AG04449 (cell line): ENCODE results near the gene CST7.

Experiments used
- CTCF ChIA-PET: fragments of 350-600 bp; formaldehyde crosslinking; extraction: SDS; loops from one replicate; lab custom pipeline; 2021; ENCODE audit warnings: antibody characterized with exemption; lab: Yijun Ruan, JAX
- POLR2A ChIA-PET: fragments of 400-600, 350-600 bp; formaldehyde crosslinking; extraction: SDS; loops from one replicate; lab custom pipeline; 2020; ENCODE audit warnings: antibody characterized with exemption, inconsistent platforms; lab: Yijun Ruan, JAX
- DNase-seq: peaks from one replicate; pipeline ENCODE4 v3.0.0-alpha.2; 2010; ENCODE audit warnings: low read depth, low spot score
- H3K4me3 ChIP-seq: 2 replicates; pipeline ENCODE4 v1.5.1; 2011; ENCODE audit warnings: low read depth, mild to moderate bottlenecking, control low read depth, low read length
- TF ChIP-seq, protein P1 (sequence below): IDR thresholded peaks from one replicate; pipeline ENCODE4 v1.5.1; 2011; ENCODE audit warnings: mild to moderate bottlenecking, moderate library complexity, low read length, control low read depth, inconsistent platforms; ENCODE audit not compliant: insufficient read depth; ENCODE audit errors: missing control alignments

The CST7 gene

DNA sequence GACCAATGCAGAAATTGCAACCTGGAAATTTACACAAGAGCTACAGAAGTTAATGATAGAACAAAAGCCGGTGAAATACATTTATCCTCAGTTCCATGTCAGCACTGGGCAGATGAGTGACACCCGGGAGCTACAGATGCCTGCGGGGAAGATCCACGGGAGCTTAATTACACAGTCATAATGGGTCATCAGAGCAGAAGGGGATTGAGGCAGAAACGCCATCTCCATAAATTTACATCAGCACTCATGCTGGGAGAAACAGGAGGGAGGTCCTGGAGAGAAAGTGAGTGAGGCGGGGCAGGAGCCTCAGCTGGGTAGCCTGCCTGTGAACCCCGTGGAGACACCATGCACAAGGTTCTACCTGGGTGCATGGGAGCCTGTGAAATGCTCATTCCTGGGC is 37.6 kb upstream of the CST7 start:
- TF ChIP-seq, protein P1, sequence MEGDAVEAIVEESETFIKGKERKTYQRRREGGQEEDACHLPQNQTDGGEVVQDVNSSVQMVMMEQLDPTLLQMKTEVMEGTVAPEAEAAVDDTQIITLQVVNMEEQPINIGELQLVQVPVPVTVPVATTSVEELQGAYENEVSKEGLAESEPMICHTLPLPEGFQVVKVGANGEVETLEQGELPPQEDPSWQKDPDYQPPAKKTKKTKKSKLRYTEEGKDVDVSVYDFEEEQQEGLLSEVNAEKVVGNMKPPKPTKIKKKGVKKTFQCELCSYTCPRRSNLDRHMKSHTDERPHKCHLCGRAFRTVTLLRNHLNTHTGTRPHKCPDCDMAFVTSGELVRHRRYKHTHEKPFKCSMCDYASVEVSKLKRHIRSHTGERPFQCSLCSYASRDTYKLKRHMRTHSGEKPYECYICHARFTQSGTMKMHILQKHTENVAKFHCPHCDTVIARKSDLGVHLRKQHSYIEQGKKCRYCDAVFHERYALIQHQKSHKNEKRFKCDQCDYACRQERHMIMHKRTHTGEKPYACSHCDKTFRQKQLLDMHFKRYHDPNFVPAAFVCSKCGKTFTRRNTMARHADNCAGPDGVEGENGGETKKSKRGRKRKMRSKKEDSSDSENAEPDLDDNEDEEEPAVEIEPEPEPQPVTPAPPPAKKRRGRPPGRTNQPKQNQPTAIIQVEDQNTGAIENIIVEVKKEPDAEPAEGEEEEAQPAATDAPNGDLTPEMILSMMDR, result no peak
- no peak overlapping the region for H3K4me3 ChIP-seq
- ChIA-PET CTCF (no interaction called here), POLR2A (no interaction called here)
- no peak for DNase-seq

DNA sequence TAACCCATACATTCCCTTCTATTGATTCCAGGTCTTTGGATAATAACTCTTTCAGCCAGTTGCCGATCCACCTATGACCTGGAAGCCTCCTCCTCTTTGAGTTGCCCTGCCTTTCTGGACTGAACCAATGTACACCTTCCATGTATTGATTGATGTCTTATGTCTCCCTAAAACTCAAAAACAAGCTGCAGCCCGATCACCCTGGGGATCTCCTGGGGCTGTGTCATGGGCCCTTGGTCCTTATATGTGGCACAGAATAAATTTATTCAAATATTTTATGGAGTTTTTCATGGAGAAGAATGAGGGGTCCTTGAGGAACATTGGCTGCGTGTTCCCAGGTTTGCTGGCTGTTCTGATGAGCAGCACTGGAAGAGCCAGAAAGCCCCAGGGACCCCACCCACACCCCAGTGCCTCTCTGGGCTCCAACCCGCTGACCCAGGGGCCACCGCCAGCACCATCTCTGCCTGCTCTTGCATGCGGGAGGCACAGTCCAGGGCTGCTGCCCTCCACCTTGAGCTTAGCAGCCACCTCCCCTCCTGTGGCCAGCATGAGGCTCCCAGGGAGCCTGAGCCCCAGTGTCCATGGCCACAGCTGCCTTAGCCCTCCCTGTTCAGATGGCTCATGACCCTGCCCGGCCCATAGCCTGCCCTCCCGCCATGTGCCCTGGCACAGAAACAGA is 36.5 kb upstream of the CST7 start:
- CTCF ChIA-PET, result no interaction called here
- TF ChIP-seq, protein P1, result no peak
- DNase-seq, result no peak
- H3K4me3 ChIP-seq, result no peak overlapping the region
- POLR2A ChIA-PET, result no interaction called here

DNA sequence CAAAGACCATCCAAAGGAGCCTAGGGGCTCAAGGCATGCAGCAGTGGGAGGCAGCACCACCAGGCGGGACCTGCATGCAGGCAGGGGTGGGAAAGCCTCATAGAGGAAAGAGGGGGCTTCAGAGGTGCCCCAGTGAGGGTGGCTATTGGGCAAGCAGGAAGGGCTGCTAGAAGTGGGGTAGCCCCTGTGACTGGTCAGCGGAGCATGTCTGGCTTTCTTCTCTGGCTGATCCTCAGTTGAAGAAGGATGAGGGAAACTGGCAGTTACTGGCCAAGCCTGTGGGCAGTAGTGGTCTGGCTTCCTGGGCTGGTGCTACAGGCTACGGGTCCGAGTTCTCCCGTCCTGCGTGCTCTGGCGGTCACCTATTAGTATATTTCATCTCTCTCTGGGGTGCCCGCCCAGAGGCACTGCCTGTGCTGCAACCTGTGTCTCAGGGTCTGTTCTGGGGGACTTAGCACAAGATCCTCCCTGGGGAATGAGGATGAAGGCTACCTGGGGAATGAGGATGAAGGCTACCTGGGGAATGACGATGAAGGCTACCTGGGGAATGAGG is 35.9 kb upstream of the CST7 start:
- CTCF ChIA-PET, result no interaction called here
- TF ChIP-seq, protein P1, result no peak
- POLR2A ChIA-PET, result no interaction called here
- no peak overlapping the region for H3K4me3 ChIP-seq
- no peak for DNase-seq

DNA sequence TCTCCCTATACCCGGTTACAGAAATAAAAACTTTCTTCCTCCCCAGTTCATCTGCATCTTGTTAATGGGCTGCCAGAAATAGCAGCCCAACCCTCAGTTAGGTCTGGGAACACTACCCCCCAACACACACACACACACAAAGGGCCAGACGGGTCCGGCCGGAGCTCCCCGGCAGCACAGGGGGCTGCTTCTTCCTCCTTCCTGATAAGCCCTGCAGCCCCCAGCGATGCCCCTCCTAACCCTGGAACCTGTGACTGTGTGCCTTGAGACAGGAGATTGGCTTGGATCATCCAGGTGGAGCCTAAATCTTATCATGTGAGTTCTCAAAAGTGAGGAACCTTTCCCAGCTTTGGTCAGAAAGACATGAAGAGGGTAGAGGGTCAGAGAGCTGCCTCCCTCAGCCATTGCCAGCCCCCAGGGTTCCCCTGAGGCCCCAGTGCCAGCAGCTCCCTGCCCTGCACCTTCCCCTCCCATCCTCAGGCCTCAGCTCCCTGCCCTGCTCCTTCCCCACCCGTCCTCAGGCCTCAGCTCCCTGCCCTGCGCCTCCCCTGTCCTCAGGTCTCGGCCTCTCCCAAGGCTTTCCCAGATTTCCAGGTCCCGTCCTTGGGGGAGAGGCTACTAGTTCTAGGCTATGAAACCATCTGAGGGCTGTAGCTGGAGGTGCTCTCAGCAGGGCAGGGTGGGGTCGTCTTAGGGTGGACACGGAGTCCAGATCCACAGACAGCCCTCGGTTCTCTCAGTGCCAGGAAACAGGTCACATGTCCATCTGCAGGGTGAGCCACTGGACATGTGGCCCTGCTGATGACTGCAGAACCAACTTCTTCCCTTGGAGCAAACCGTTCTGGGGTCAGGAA is 34.5 kb upstream of the CST7 start:
- CTCF ChIA-PET, result interaction anchor here (1.5 to 8.1 kb wide), 2 partner anchors 130 to 754 kb away, joined by 3 to 67 read pairs; no protein-coding TSS in a partner anchor
- TF ChIP-seq, protein P1, result no peak
- H3K4me3 ChIP-seq, result no peak overlapping the region
- DNase-seq, result no peak
- POLR2A ChIA-PET, result no interaction called here

DNA sequence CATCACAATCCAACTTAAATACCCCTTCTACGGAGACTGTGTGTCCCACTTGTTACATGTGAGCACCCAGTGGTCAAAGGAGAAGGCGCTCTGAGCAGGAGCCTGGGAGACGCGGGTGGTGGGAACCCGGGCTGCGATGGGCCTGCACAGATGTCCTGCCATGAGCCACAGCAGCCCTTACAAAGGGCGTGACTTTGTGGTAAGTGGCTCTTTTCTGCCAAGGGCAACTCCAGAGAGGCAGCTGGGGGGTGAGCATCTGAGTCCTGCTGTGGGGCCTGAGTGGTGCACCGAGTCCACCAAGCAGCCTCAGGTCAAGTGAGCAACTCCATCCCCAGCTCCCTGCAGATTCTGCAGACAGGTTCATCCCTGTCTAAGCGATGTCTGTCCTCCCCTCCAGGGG is 33.6 kb upstream of the CST7 start:
- DNase-seq, result no peak
- no peak overlapping the region for H3K4me3 ChIP-seq
- POLR2A ChIA-PET, result no interaction called here
- CTCF ChIA-PET, result interaction anchor here (8.1 kb wide), 1 partner anchor 755 kb away, joined by 67 read pairs; no protein-coding TSS in a partner anchor
- TF ChIP-seq, protein P1, result no peak

DNA sequence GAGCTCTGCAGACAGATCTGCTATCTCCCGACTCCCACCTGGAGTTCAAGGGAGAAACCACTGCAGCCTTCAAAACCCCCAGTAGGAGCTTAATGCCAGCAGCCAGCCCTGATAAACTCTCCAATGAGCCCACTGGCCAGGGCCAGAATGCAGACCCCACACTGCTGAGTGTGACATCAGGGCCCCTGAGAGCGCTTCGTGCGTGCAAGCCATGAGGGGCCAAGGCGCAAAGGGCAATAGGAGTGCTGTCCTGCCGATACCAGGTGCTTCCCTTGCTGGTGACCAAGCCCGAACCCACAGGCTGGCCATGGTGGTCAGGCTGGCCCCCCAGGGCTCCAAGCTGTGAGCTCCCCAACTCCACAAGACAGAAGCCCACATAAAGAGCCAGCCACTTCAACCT is 33.2 kb upstream of the CST7 start:
- no peak for DNase-seq
- ChIA-PET POLR2A (no interaction called here), CTCF (interaction anchor here (8.1 kb wide), 1 partner anchor 755 kb away, joined by 67 read pairs; no protein-coding TSS in a partner anchor)
- H3K4me3 ChIP-seq, result no peak overlapping the region
- TF ChIP-seq, protein P1, result no peak
